Endothelial cell of umbilical vein (primary cell): Measurements from ENCODE around the gene MYH10. TPM values are rescaled to one million over a fixed set of nuclear protein-coding genes. Genes with fewer than 3 reads are reported as not detected.

ENCODE experiments used
- BruUV-seq: library from RNA; stranded (reverse); fragments of 400-500 nt; replicated peaks from 2 replicates; lab custom pipeline; 2021; lab: Mats Ljungman, UMichigan
- CTCF ChIA-PET: fragments of 300-600, 350-600 bp; sonication (Branson Sonifier 250); formaldehyde crosslinking; loops from one replicate; lab custom pipeline; 2021; ENCODE audit warnings: antibody characterized with exemption, inconsistent platforms; lab: Charles Lee
- POLR2A ChIA-PET: fragments of 300-600, 350-600 bp; sonication (Branson Sonifier 250); formaldehyde crosslinking; loops from one replicate; lab custom pipeline; 2021; ENCODE audit warnings: antibody characterized with exemption, inconsistent platforms; lab: Charles Lee
- DNase-seq: peaks from one replicate; pipeline ENCODE4 v3.0.0-alpha.2; 2011; ENCODE audit warnings: low read depth, low spot score
- FAIRE-seq: peaks from 2 replicates; lab custom pipeline; 2011; peaks lifted over from hg19 to GRCh38; lab: Jason Lieb, UNC
- H2AFZ ChIP-seq: 2 replicates; pipeline ENCODE4 v1.6.0; 2012; ENCODE audit warnings: low read depth, low read length, control low read depth, inconsistent platforms
- H3K27ac ChIP-seq: 2 replicates; pipeline ENCODE4 v1.5.1; 2011; ENCODE audit warnings: low read depth, mild to moderate bottlenecking, control low read depth, low read length, moderate library complexity; ENCODE audit not compliant: insufficient read depth
- H3K27me3 ChIP-seq, 2 experiments: 2 replicates each; pipeline versions ENCODE4 v1.6.0 to v1.6.1; 2011; ENCODE audit warnings: low read length in 2 of 2, mixed read lengths in 1 of 2; ENCODE audit not compliant: control insufficient read depth in 2 of 2, insufficient read depth in 2 of 2
- H3K36me3 ChIP-seq, 2 experiments: 2 replicates in 1 of 2; 3 replicates in 1 of 2; pipeline ENCODE4 v1.5.1; 2011; ENCODE audit warnings: low read length in 2 of 2, mild to moderate bottlenecking in 1 of 2, moderate library complexity in 1 of 2; ENCODE audit not compliant: control insufficient read depth in 2 of 2, insufficient read depth in 2 of 2; ENCODE audit errors: extremely low read depth in 1 of 2
- H3K4me1 ChIP-seq: 3 replicates; pipeline ENCODE4 v1.5.1; 2011; ENCODE audit warnings: mild to moderate bottlenecking, low read length; ENCODE audit not compliant: control insufficient read depth, insufficient read depth; ENCODE audit errors: extremely low read depth
- H3K4me2 ChIP-seq: 2 replicates; pipeline ENCODE4 v1.6.1; 2011; ENCODE audit warnings: low read length, control low read depth, mixed read lengths; ENCODE audit not compliant: insufficient read depth
- H3K4me3 ChIP-seq, 3 experiments: fragments of 200-600 bp in 1 of 3; sonication (generic), shearing (Covaris generic) in 1 of 3; replicated peaks in 1 of 3; 2 replicates each; pipeline ENCODE4 v1.5.1; 2011 to 2016; ENCODE audit warnings: control low read depth in 3 of 3, low read length in 3 of 3, mild to moderate bottlenecking in 2 of 3, inconsistent platforms in 1 of 3, low read depth in 1 of 3, moderate library complexity in 1 of 3; ENCODE audit not compliant: insufficient read depth in 1 of 3
- H3K79me2 ChIP-seq: 2 replicates; pipeline ENCODE4 v1.6.0; 2012; ENCODE audit warnings: low read length, inconsistent platforms; ENCODE audit not compliant: control insufficient read depth, insufficient read depth
- H3K9ac ChIP-seq: replicated peaks from 2 replicates; pipeline ENCODE3; 2011; ENCODE audit warnings: low read length, control low read depth; ENCODE audit not compliant: insufficient read depth; ENCODE audit errors: extremely low read depth
- H3K9me1 ChIP-seq: replicated peaks from 3 replicates; pipeline ENCODE4 v1.6.0; 2011; ENCODE audit warnings: mild to moderate bottlenecking, low read length; ENCODE audit not compliant: control insufficient read depth, insufficient read depth; ENCODE audit errors: extremely low read depth
- H3K9me3 ChIP-seq: replicated peaks from 2 replicates; pipeline ENCODE4 v1.5.1; 2012; ENCODE audit warnings: low read length, inconsistent platforms; ENCODE audit not compliant: control insufficient read depth, insufficient read depth
- H4K20me1 ChIP-seq: replicated peaks from 2 replicates; pipeline ENCODE3; 2011; ENCODE audit warnings: mild to moderate bottlenecking, low read length; ENCODE audit not compliant: control insufficient read depth, insufficient read depth; ENCODE audit errors: extremely low read depth
- CTCF ChIP-seq, 2 donors: IDR thresholded peaks; 1 replicate in 1 of 2; 2 replicates in 1 of 2; pipeline ENCODE4 v1.5.1; 2011; ENCODE audit warnings: low read length in 2 of 2, mild to moderate bottlenecking in 2 of 2, moderate library complexity in 2 of 2, control low read depth in 1 of 2, inconsistent platforms in 1 of 2, low read depth in 1 of 2; ENCODE audit not compliant: insufficient read depth in 1 of 2; ENCODE audit errors: extremely low read depth in 1 of 2
- FOS ChIP-seq: IDR thresholded peaks from 2 replicates; pipeline ENCODE4 v1.6.1; 2011; ENCODE audit warnings: mild to moderate bottlenecking, low read length, moderate library complexity, borderline replicate concordance; ENCODE audit not compliant: insufficient read depth
- GATA2 ChIP-seq: IDR thresholded peaks from 2 replicates; pipeline ENCODE4 v1.7.0; 2011; ENCODE audit warnings: low read depth, mild to moderate bottlenecking, moderate library complexity, mixed read lengths, low read length; ENCODE audit not compliant: insufficient read length, insufficient read depth
- JUN ChIP-seq: IDR thresholded peaks from 2 replicates; pipeline ENCODE4 v1.6.1; 2011; ENCODE audit warnings: borderline replicate concordance, low read depth; ENCODE audit not compliant: insufficient read length, insufficient read depth
- MAX ChIP-seq: IDR thresholded peaks from 2 replicates; pipeline ENCODE4 v1.6.1; 2011; ENCODE audit not compliant: insufficient read depth, insufficient read length
- MYC ChIP-seq: IDR thresholded peaks from one replicate; pipeline ENCODE4 v1.6.1; 2011; ENCODE audit warnings: mild to moderate bottlenecking, low read depth, low read length
- POLR2A ChIP-seq: IDR thresholded peaks from 2 replicates; pipeline ENCODE4 v1.6.1; 2012; ENCODE audit warnings: low read depth, mild to moderate bottlenecking, control low read depth, low read length
- POLR2AphosphoS5 ChIP-seq: IDR thresholded peaks from 2 replicates; pipeline ENCODE4 v1.6.1; 2012; ENCODE audit warnings: low read depth, mild to moderate bottlenecking, control low read depth, low read length, moderate library complexity; ENCODE audit not compliant: insufficient read depth
- dilution Hi-C: fragments of 300-500 bp; cut with MboI; formaldehyde crosslinking; loops from one replicate; pipeline ENCODE4 v1.15.0; 2019; ENCODE audit warnings: low sequenced_read_pairs; ENCODE audit not compliant: extremely low pct_ligation_motif_present
- intact Hi-C: fragments of 100-400 bp; cut with micrococcal nuclease; formaldehyde crosslinking; loops from one replicate; pipeline ENCODE4 v1.10.0; 2022
- polyA plus RNA-seq, 4 experiments: library from polyadenylated mRNA; depleted of rRNA in 3 of 4; stranded (reverse) in 3 of 4; unstranded in 1 of 4; fragments of >200 nt; gene quantifications; 2 replicates each; pipeline versions ENCODE4 v1.2.1 to v1.2.3, GENCODE V29; 2011 to 2012; ENCODE audit warnings: missing spikeins in 1 of 4
- total RNA-seq: library from RNA; stranded (reverse); gene quantifications from 2 replicates; pipeline ENCODE4 v1.2.3, GENCODE V29; 2021

MYH10 gene
- total and polyA plus RNA-seq, 2 donors (not counting 3 experiments of a cell fraction or from before 2014, with no cell fraction given): 73.4 to 232 TPM

GRCh38 chr17:8448310-8448709 is 182.2 kb downstream of the MYH10 start:
- Histone ChIP-seq H3K9me1 (no peaks in the 10 kb centered on the region), H3K36me3 (peaks cover 12 to 33% of the 10 kb centered on the region in 2 experiments), H3K9ac (no peak overlapping the region), H3K9me3 (no peaks in the 10 kb centered on the region), H3K4me1 (peaks cover 37% of the 10 kb centered on the region), H3K4me3 (no peak overlapping the region), H3K27me3 (no peaks in the 10 kb centered on the region), H3K4me2 (no peak overlapping the region), H3K79me2 (peaks cover 21% of the 10 kb centered on the region), H4K20me1 (peaks cover 2% of the 10 kb centered on the region), H2AFZ (no peak overlapping the region), H3K27ac (no peak overlapping the region)
- intact Hi-C loops: no loop called here
- BruUV-seq: no TSS peak
- DNase-seq (no peak), FAIRE-seq (no peak)
- no peak for TF ChIP-seq CTCF (IDR thresholded peaks at IDR 0.05; ENCODE audit: extremely low read depth in 1 of 2, insufficient read depth in 1 of 2, low read depth in 1 of 2, low read length in 2 of 2)
- dilution Hi-C loops: no loop called here
- CTCF ChIA-PET: interaction anchor here (3.4 kb wide), 1 partner anchor 38 kb away, joined by 23 read pairs; no protein-coding TSS in a partner anchor
- POLR2A ChIA-PET: no interaction called here

- Histone ChIP-seq H3K4me1 (peaks cover 37% of the 10 kb centered on the region), H3K9me3 (no peaks in the 10 kb centered on the region), H2AFZ (no peak overlapping the region), H3K36me3 (peaks cover 12 to 33% of the 10 kb centered on the region in 2 experiments), H3K4me3 (no peak overlapping the region), H3K9me1 (no peaks in the 10 kb centered on the region), H3K27ac (no peak overlapping the region), H3K27me3 (no peaks in the 10 kb centered on the region), H3K9ac (no peak overlapping the region), H3K4me2 (no peak overlapping the region), H3K79me2 (peaks cover 26% of the 10 kb centered on the region), H4K20me1 (peaks cover 2% of the 10 kb centered on the region)
- ChIA-PET POLR2A (no interaction called here), CTCF (interaction anchor here (3.4 kb wide), 1 partner anchor 38 kb away, joined by 23 read pairs; no protein-coding TSS in a partner anchor)
- DNase-seq: no peak
- TF ChIP-seq JUN (no peak), MYC (no peak), POLR2AphosphoS5 (no peak), POLR2A (no peak), FOS (no peak), MAX (no peak), GATA2 (no peak)
- intact Hi-C loops: no loop called here
- dilution Hi-C loops: no loop called here
- BruUV-seq: no TSS peak
- FAIRE-seq: peak; percentile 12
Observed at GRCh38 chr17:8447799-8448198, 182.7 kb downstream of the MYH10 start.
